Ascending aorta (tissue), 2 donors: ENCODE data around the gene LYL1. TPM values are rescaled to one million over a fixed set of nuclear protein-coding genes. Genes with fewer than 3 reads are reported as not detected.

Experiments used
- DNase-seq, 2 donors: peaks; one replicate each; pipeline ENCODE4 v3.0.0-alpha.2; 2019; ENCODE audit warnings: low spot score in 2 of 2
- H3K27ac ChIP-seq, 2 donors: fragments of 200-600 bp; sonication (generic); one replicate each; pipeline ENCODE4 v1.5.1; 2016 to 2017; ENCODE audit warnings: mild to moderate bottlenecking in 1 of 2
- H3K27me3 ChIP-seq: fragments of 200-600 bp; sonication (generic); one replicate; pipeline ENCODE4 v1.5.1; 2017
- H3K36me3 ChIP-seq, 2 donors: fragments of 200-600 bp; sonication (generic); one replicate each; pipeline ENCODE4 v1.5.1; 2016
- H3K4me1 ChIP-seq, 2 donors: fragments of 200-600 bp; sonication (generic); one replicate each; pipeline ENCODE4 v1.5.1; 2016 to 2017; ENCODE audit warnings: mild to moderate bottlenecking in 1 of 2
- H3K4me3 ChIP-seq, 2 donors: fragments of 200-600 bp; sonication (generic); one replicate each; pipeline ENCODE4 v1.5.1; 2016 to 2017; ENCODE audit warnings: mild to moderate bottlenecking in 1 of 2
- H3K9me3 ChIP-seq, 2 donors: fragments of 200-600 bp; sonication (generic); one replicate each; pipeline ENCODE4 v1.5.1; 2016
- CTCF ChIP-seq, 3 experiments: fragments of 200-600 bp in 2 of 3; fragments of 450-650 bp in 1 of 3; sonication (generic) in 2 of 3; IDR thresholded peaks; one replicate each; pipeline ENCODE4 v1.5.1; 2016 to 2019; ENCODE audit warnings: antibody characterized with exemption in 3 of 3, mild to moderate bottlenecking in 1 of 3, moderate library complexity in 1 of 3
- intact Hi-C: fragments of 100-400 bp; cut with DNase I; formaldehyde crosslinking; loops from one replicate; pipeline ENCODE4 v1.15.1; 2023
- total RNA-seq: library from RNA; depleted of rRNA; stranded (reverse); fragments of >200 nt; gene quantifications from one replicate; pipeline ENCODE4 v1.1.0, GENCODE V29; 2016

Gene LYL1
- total RNA-seq, 1 donor from 2014 or later: 46.7 TPM

GRCh38 chr19:13104848-13105711 is 2.4 kb upstream of the LYL1 start:
- H3K9me3 ChIP-seq: no peaks in the 10 kb centered on the region
- peak in 1 of 2 donors; percentile 67 for DNase-seq
- no peaks in the 10 kb centered on the region for H3K27me3 ChIP-seq
- no peak for TF ChIP-seq CTCF (IDR thresholded peaks at IDR 0.05)
- peak overlapping the region in 1 of 2 donors; percentile 26 for H3K4me3 ChIP-seq
- H3K4me1 ChIP-seq: peaks cover 14 to 19% of the 10 kb centered on the region in 2 donors
- intact Hi-C loops: loop anchor here (5.0 kb wide), 1 partner anchor 157 kb away; no protein-coding TSS in a partner anchor
- peaks cover 9 to 15% of the 10 kb centered on the region in 2 donors for H3K36me3 ChIP-seq
- peak overlapping the region; percentile 9 to 92 for H3K27ac ChIP-seq

- intact Hi-C loops: loop anchor here (5.0 kb wide), 1 partner anchor 158 kb away; no protein-coding TSS in a partner anchor
- peak; percentile 74 to 84 (median 79) for TF ChIP-seq CTCF (IDR thresholded peaks at IDR 0.05)
- Histone ChIP-seq H3K9me3 (no peaks in the 10 kb centered on the region), H3K4me3 (peak overlapping the region in 1 of 2 donors; percentile 26), H3K27me3 (no peaks in the 10 kb centered on the region), H3K36me3 (peaks cover 9 to 10% of the 10 kb centered on the region in 2 donors), H3K4me1 (peaks cover 14 to 19% of the 10 kb centered on the region in 2 donors), H3K27ac (peak overlapping the region; percentile 36 to 92)
- peak in 1 of 2 donors; percentile 82 for DNase-seq
Observed at GRCh38 chr19:13104360-13104847, 1.7 kb upstream of the LYL1 start.

- intact Hi-C loops: loop anchor here (5.0 kb wide), 1 partner anchor 159 kb away; no protein-coding TSS in a partner anchor
- no peak for DNase-seq
- peaks cover 14 to 21% of the 10 kb centered on the region in 2 donors for H3K4me1 ChIP-seq
Observed at GRCh38 chr19:13103581-13104359, 1.1 kb upstream of the LYL1 start.

GRCh38 chr19:13102416-13102665 is 317 bp downstream of the LYL1 start:
- no peaks in the 10 kb centered on the region for H3K27me3 ChIP-seq
- intact Hi-C loops: loop anchor here (5.0 kb wide), 1 partner anchor 160 kb away; no protein-coding TSS in a partner anchor
- peak overlapping the region; percentile 46 to 67 for H3K4me3 ChIP-seq
- peaks cover 14 to 29% of the 10 kb centered on the region in 2 donors for H3K4me1 ChIP-seq
- H3K36me3 ChIP-seq: peaks cover 2% of the 10 kb centered on the region in 2 donors
- TF ChIP-seq CTCF (IDR thresholded peaks at IDR 0.05): no peak
- no peaks in the 10 kb centered on the region for H3K9me3 ChIP-seq
- peak overlapping the region; percentile 81 to 92 for H3K27ac ChIP-seq
- no peak for DNase-seq

More at GRCh38 chr19:13103581-13104359, 1.1 kb upstream of the LYL1 start:
- TF ChIP-seq CTCF (IDR thresholded peaks at IDR 0.05): no peak
- Histone ChIP-seq H3K36me3 (peaks cover 4 to 6% of the 10 kb centered on the region in 2 donors), H3K27me3 (no peaks in the 10 kb centered on the region), H3K4me3 (peak overlapping the region in 1 of 2 donors; percentile 67), H3K9me3 (no peaks in the 10 kb centered on the region), H3K27ac (peak overlapping the region; percentile 81 to 92)

GRCh38 chr19:13101590-13102415 is 855 bp downstream of the LYL1 start:
- Histone ChIP-seq H3K27me3 (no peaks in the 10 kb centered on the region), H3K4me3 (peak overlapping the region; percentile 46 to 67), H3K9me3 (no peaks in the 10 kb centered on the region), H3K27ac (peak overlapping the region; percentile 81 to 92), H3K4me1 (peaks cover 14 to 29% of the 10 kb centered on the region in 2 donors), H3K36me3 (no peaks in the 10 kb centered on the region)
- intact Hi-C loops: loop anchor here (5.0 kb wide), 1 partner anchor 160 kb away; no protein-coding TSS in a partner anchor
- no peak for TF ChIP-seq CTCF (IDR thresholded peaks at IDR 0.05)
- peak in 1 of 2 donors; percentile 61 for DNase-seq
